CMK (cell line): ENCODE measurements around the gene TBK1.

Source experiments
- DNase-seq: peaks from one replicate; pipeline ENCODE4 v3.0.0-alpha.2; 2010; ENCODE audit warnings: low read depth

Gene TBK1

DNA sequence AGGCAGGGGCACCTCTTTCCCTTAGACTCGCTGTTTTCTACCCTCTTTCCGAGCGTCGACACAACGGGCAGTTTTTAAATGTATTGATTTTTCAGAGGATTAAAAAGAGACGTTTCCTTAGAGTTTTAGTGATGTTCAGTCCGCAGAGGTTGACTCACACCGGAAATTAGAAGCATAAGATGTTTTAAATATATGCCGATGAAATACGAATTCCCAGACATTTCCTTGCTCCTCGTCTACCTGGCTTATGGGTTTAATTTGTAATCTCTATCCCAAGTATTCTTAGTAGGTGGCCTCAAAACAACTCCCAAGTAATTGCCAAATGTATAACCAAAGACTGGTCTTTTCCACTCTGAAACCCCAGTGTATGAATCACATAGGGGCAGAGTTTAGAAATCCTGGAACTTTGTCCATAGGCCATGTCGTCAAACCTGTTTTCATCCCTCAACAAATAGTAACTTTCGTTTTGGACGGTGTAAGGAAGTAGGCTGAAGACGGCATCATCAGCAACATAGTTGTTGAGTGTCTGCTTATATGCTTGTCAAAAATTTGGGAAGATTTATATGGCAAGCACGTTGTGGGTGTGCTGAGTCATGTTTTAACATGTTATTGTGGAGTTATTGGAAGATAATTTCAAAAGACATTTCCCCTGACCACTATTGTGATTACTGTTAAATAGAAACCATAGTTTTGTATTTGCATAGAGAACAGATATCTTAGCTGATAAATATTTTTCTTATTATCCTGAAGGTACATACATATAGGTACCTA is 824 bp downstream of the TBK1 start:
- DNase-seq: no peak

DNA sequence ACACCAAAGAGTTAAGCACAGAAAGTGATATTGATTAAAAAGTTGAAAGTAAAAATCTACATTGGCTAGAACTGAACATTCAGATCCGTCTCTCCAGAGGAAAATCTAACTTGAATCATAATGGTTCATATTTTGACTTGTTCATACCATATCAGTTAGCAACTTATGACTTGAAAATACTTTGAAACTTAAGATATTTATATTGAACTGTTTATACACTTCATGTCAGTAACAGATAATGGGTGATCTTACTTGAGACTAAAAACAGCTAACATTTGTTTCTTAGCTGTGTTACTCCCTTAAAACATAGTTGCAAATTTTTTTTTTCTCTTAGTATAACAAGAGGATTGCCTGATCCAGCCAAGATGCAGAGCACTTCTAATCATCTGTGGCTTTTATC is 3.6 kb downstream of the TBK1 start:
- DNase-seq: no peak

DNA sequence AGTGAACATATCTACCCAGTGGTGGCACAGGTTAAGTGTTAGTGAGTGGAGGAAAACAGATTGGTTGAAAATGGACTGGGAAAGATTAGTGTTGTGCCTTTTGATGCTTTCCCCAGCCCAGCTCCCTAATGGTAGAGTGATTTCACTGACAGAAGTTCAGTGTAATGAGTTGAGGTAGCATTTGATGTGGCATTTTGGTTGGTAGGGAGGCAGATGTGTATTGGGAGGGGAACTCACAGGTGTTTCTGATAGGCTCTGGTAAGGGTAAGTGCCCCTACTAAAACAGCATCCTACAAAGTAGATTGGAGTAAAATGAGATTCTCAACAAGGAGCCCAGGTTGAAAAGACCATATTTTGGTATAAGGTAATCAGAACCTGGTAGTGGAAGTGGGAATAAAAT is 4.2 kb downstream of the TBK1 start:
- no peak for DNase-seq

DNA sequence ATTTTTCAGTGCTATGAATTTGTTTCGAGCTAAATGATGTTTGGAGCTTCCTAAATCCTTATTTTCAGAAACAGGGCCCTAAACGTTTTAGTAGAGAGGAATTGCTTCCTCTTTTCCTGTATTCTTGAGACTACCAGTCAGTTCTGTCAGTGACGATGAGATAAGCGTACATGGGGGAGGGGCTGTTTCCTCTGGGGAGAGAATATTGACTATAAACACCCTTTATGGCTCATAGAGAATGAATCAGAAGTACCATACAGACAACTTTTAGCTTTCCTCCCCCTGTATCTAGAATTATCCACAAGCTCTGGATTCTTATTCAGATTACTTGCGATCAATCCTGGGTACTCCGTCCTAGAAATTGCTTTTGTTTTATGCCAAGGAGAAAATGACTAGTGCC is 5.1 kb downstream of the TBK1 start:
- no peak for DNase-seq

DNA sequence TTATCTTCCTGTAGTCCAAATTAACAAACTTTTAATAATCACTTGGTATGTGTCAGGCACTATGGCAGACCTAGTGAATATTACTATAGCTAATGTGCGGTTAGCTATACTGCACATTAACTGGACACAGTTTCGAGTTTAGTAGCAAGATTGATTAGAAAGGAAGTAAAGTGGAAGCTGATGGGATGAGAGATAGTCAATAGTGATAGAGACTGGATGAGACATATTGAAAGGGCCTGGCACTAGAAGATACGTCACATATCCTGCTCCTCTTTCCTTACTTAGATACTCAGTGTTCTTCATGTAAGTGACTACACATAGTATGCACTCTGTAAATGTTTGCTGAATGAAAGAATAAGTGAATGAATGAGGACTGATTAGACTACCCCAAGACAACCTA is 5.5 kb downstream of the TBK1 start:
- no peak for DNase-seq

DNA sequence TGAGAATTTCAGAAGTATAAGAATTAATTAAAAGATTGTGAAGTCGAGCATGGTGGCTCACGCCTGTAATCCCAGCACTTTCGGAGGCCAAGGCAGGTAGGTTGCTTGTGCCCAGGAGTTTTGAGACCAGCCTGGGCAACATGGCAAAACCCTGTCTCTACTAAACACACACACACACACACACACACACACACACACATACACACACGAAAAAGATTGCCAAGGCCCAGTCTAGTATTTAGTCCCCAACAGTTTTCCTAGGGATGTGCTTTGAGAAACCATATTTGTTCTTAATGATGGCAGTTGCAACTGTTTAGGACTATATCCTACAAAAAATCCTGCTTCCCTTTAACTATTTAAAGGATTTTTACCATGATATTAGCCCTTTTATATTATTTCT is 6.0 kb downstream of the TBK1 start:
- DNase-seq: no peak

DNA sequence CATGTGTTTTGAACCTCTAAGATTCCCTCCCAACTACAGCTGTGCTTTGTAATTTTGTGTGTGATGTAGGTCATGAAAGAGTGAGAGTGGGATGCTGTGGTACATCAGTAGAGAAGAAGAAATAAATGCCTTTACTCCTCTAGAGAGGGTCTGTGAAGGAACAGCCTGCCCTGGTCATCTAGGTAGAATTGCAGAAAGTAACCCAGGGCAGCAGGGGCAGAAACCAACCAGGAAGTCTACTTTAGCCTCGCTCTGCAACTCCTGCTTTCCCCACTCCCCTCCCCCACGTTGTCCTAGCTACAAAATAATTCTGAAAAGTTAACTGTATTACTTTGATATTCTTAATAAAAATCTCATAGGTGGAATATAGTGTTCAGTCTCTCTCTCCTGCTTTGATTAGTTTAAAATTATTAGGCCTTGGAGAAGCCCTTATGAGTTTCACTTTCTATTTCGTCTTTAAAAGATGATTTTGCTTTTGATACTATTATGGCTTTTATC is 7.5 kb downstream of the TBK1 start:
- no peak for DNase-seq

DNA sequence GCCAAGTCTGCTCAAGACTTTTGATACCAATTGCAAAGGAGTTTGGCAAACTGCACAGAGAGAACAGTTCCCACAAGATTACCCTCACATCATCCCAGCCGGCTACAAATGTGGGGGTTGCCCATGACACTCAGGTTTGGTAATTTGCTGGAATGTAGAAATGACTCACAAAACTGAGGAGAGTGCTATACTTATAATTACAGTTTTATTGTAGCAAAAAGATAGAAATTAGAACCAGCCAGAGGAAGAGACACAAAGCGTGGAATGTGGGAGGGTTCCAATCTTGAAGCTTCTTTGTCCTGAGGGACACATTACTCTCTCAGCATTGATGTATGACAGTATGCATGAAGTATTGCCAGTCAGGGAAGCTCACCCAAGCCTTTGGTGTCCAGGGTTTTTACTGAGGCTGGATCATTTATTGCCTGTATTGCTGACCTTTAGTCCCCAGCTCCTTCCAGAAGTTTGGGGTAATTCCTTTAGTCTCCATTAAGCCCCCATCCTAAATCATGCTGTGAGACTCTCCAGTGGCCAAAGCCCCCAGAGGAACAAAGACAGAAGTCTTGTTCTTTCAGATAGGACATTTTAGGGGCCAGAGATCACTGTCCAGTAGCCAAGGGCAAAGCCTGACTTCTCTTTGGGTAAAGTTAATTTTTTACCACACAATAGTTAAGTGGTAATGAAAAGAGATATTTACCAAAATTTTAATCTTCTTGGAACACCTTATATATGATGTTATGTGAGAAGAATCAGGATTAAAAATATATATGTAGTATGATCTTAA is 9.9 kb downstream of the TBK1 start:
- no peak for DNase-seq

DNA sequence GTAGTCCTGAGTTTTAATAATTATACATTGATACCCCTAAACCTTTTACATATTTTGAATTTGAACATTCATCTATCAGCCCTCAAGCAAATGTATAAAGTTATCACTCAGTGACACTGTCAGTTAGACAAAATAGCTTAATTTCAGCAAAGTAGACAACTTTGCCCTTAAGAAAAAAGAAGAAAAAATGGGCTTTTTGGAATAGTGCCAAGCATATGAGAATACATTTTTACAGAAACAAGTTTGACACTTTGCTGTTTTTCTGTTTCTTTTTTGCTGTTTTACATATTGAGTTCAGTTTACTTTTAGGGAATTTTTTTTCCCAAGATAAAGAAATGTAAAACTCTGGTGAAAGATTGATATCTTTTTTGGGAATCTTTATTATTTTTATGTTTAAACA is 14.3 kb downstream of the TBK1 start:
- no peak for DNase-seq

DNA sequence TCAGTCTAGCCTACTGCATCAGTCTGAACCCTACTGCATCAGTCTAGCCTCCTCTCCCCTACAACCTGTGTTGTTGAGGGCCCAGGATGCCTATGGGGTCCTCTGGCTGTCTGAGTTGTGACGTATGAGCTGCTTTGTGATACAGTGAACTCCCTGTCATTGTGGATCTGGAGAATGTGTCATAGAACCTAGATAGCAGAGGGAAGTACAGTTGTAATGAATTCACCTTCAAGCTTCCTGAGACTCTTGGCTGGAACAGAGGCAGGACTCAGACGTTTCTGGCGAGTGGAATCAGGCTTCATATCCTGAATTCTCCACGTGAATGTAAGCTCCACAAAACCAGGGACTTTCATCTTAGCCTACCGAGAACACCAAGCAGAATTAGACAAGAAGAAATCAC is 17.0 kb downstream of the TBK1 start:
- DNase-seq: no peak

DNA sequence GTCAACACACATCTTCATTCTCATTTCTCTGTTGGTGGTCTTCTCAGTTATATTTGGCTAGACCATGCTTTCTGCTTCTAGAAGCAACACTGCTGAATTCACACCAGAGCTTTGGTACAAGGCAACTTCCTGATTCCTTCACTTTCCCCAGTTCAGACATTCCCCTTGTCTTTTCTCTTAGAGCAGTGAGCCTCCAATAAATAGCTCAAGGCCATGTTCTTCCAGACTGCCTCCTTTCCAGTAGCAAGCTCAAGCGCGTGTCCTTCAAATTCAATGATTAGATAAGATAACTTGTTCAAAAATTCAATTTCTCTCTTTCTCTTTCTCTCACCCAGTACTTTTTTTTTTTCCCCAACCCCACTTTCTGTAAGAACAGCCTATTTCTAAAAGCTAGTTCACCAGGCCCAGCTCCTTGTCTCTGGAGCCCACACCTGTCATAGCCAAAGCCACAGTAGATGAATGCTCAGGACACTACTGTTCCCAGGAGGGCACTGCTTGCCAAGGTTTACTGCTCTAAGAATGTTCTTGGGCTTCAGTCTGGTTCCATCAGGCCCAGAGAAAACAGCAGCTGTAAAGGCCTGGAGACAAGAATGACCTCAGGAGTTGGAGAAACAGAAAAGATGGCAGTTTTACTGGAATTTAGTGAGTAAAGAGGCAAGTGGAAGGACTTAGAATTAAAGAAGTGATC is 17.7 kb downstream of the TBK1 start:
- DNase-seq: no peak

DNA sequence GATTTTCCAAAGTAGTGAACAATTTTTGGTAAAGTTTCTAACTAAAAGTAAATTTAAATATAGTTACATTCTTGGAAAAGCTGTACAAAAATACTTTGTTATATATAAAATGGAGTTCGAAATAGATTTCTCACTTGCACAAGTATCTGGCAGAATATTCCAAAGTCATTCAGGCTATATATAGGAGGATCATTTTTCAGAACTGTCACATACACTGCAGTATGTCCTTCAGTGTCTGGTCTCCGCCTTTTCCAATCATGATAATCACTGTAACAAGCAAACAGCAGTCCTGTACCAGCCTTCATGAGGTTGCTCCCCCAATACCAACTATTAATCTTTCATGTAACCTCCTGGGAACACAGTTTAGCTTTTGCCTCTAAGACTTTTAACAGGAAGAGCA is 18.6 kb downstream of the TBK1 start:
- no peak for DNase-seq

DNA sequence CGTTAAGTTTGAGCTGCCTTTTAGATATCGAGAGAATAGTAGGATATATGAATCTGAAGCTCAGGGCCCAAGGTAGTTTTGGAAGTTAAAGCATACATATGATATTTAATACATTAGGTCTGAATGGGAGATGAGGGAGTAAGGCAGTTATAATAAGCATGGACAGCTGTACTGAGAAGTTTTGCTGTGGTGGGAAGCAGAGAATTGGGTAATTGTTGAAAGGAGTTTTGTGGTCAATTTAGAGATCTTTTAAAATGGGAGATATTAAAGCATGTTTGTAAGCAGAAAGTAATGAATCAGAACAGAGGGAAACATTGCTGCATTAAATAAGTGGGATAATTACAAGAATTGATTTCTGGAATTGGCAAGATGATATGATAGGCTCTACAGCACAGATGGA is 21.3 kb downstream of the TBK1 start:
- no peak for DNase-seq

DNA sequence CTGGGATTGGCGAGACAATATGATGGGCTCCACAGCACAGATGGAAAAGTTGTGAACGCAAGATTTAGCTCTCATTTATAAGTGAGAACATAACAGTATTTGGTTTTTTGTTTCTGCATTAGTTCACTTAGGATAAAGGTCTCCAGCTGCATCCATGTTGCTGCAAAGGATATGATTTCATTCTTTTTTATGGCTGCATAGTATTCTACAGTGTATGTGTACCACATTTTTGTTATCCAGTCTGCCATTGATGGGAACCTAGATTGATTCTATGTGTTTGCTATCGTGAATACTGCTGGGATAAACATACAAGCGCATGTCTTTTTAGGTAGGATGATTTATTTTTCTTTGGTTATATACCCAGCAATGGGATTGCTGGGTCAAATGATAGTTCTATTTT is 23.6 kb downstream of the TBK1 start:
- DNase-seq: no peak

DNA sequence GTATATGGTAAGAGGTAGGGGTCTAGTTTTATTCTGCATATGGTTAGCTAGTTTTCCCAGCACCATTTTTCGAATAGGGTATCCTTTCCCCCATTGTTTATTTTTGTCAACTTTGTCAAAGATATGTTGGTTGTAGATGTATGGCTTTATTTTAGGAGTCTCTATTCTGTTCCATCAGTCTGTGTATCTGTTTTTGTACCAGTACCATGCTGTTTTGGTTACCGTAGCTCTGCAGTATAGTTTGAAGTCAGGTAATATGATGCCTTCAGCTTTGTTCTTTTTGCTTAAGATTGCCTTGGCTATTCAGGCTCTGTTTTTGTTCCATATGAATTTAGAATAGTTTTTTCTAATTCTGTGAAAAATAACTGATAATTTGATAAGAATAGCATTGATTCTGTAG is 24.9 kb downstream of the TBK1 start:
- DNase-seq: no peak

DNA sequence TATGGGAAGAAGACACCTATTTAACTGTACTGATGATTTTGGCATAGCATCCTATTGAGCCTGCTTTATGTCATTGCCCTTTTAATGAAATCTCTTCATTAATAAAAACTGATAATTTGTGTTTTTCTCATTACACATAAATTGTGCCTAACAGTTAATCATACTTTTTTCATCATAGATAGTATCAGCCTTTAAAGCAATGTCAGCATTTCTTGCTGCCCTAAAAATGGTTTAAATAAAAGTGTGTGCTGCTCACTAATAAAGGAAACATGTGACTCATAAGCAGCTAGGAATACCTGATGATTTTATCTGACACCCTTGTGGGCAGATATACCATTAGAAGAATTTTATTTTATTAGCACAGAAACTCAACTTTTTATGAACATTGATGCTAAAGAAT is 26.7 kb downstream of the TBK1 start:
- DNase-seq: no peak

DNA sequence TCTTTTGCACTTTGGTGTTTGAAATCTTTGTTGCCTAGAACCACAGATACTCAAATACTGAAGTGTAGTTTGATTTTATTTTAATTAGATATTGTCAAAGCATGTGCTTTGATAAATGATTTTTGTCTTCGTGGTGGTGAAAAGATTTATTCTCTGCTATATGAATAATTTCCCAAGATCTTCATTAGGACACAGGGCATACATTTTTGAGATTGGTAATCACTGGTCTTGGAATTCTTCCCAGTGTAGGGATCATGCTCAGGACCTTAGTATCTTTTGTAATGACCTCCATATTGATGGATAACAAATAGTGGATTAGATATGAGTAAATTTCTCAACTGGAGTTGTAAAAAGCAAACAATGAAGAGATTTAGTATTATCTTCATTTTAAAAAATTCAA is 28.2 kb downstream of the TBK1 start:
- no peak for DNase-seq

DNA sequence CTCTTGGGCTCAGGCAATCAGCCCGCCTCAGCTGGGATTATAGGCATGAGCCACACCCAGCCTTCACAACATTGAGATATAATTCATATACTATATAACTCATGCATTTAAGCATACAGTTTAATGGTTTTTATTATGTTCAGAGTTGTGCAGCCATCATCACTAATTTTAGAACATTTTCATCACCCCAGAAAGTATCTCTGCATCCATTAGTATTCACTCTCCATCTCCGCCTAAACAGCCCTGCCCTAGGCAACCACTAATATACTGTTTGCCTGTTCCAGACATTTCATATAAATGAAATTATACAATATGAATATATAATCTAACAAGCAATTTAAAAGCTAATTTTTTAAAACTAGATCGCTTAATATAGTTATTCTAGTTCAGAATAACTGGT is 34.7 kb downstream of the TBK1 start:
- DNase-seq: no peak

DNA sequence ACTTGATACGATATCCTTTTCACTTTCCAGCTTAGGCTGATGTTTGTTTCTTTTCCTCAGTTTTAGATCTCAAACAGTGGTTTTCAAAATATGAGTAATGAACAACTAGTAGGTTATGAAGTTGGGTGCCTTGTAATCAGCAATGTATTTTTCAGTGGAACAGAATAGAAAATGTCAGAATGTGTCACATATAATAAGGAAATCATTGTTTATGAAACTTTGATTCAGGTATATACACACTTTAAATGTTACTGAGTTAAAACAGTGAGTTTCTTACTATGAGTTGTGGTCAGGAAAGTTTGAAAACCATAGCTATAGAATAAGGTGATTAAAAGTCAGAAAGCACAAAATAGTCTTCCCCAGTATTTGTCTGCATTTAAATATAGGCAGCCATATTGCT is 39.8 kb downstream of the TBK1 start:
- no peak for DNase-seq

DNA sequence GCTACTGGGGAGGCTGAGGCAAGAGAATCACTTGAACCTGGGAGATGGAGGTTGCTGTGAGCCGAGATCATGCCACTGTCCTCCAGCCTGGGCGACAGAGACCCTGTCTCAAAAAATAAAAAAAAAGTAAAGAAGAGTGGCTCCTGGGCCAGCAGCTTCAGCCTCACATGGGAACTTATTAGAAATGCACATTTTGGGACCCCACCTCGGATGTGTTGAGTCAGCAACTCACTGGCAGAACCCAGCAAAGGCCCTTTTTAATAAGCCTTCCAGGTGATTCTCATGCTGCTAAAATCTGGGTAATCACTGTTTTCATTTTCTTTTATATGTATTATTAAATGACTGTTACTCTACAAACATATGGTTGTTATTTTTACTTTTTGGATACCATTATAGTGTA is 41.6 kb downstream of the TBK1 start:
- DNase-seq: no peak

DNA sequence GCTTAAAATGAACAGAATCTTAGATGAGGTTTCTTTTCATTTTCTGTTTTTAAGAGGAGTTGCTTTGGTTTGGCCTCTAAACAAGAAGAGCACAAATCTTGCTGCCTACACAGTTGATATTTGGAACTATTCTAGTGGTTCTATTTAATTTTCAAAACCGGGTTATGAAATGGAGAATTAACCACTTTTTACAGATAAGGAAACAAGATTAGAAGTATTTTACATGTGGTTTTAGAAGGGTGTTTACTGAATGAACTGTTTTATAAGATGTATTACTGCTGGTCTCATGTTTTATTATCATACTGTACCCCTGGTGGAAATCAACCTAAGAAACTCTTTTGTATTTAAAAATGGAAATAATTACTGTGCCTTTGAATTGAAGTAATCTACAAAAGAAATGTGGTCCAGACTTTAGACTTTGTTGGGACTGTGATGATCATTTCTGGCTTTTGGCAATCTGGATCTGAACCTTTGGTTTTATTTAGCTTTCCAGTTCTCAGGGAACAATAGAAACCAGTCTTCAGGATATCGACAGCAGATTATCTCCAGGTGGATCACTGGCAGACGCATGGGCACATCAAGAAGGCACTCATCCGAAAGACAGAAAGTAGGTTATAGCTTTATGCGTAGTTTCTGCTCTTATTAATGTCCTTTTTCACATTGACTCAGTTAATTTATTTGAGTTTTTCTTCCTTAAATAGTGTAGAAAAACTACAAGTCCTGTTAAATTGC is 43.2 kb downstream of the TBK1 start:
- no peak for DNase-seq

DNA sequence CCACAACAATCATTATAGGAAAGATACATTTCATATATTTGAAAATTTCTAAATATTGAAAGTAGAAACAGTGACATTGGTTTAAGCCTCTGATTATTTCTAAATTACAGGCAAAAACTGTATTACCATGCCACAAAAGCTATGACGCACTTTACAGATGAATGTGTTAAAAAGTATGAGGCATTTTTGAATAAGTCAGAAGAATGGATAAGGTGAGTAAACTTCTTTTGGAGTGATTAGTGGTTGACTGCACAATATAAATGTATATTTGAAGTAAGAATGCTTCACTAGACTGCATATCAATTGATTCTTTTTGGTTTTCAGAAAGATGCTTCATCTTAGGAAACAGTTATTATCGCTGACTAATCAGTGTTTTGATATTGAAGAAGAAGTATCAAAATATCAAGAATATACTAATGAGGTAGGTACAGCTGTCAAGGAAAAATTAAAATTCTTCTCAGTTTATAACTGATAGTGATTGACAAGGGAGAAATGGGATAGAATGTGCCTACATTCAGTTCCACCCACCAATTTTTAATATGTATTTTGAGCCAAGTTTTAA is 45.0 kb downstream of the TBK1 start:
- no peak for DNase-seq
